SKM-1 (cell line): ENCODE results near the gene MYO9B.
A peak's percentile ranks its signal among the peaks of the same experiment; 100 is the strongest.

Experiments
- DNase-seq: peaks from one replicate; lab custom pipeline; 2025; ENCODE audit not compliant: unreplicated experiment; lab: John Stamatoyannopoulos, UW

The MYO9B gene

DNA sequence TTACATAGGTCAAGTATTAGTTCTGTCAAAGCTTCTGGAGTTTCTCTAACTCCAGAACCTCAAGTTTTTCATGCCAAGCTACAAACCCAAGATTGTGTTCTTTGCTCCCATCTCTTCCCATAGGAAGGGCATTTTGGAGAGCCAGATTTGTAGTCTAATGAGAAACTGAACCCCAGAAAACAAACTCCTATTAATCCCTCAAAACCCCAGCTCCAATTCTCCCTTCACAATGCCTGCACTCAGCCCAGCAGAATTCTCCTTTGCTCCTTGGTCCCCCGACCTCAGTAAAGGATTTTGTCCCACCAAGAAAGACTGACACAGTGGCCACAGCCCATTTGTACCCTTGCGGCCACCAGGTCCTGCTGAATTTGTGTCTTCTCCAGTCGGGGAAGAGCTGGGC is 180.6 kb downstream of the MYO9B start:
- no peak for DNase-seq

DNA sequence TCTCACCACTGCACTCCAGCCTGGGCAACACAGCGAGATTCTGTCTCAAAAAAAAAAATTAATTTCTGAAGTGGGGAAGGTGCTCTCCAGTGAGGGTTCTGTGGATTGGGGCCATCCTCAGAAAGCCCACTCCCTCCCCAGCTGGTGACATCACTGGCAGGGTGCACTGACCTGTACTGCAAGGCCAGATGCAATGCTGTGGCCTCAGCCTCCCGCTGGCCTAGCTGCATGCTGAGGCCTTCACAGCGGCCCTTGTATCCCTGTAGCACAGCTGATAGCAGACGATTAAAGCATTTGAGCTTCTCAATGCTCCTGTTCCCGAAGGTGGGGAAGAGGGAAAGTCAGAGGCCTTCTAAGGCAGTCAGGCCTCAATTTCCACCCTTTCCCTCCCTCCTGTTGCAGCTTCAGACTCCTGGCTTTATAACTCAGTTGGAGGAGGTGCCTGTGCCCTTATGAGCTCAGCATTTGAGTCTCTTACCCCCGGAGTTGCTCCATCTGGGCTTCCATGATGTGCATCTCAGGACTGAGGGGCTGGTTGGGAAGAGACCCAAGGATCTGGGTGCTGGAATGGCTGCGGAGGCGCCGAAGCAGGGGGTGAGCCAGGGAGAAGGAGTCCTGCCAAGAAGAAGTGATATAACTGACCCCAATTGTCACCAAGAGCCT is 183.7 kb downstream of the MYO9B start:
- DNase-seq: no peak

- no peak for DNase-seq
Measured at GRCh38 chr19:17259934-17260333, 184.4 kb downstream of the MYO9B start.

GRCh38 chr19:17260842-17261325 is 185.3 kb downstream of the MYO9B start:
- peak; percentile 84 for DNase-seq

GRCh38 chr19:17262557-17262956 is 187.0 kb downstream of the MYO9B start:
- DNase-seq: no peak
